GM12878 (cell line): ENCODE measurements around the gene HOXB13.

ENCODE experiments used
- CBFB ChIP-seq: IDR thresholded peaks from 2 replicates; pipeline ENCODE4 v1.6.1; 2016; ENCODE audit warnings: antibody characterized with exemption, low read depth
- GATAD2B ChIP-seq: fragments of 450-650 bp; conservative IDR thresholded peaks from 2 replicates; pipeline ENCODE4 v1.6.1; 2017; ENCODE audit warnings: low read depth, mild to moderate bottlenecking, moderate library complexity
- RCOR1 ChIP-seq: conservative IDR thresholded peaks from 2 replicates; pipeline ENCODE4 v1.6.1; 2012; ENCODE audit warnings: low read depth, low read length, improper control_type of control experiment
- STAT1 ChIP-seq: fragments of 450-650 bp; conservative IDR thresholded peaks from 2 replicates; pipeline ENCODE4 v1.6.1; 2014; ENCODE audit warnings: antibody characterized with exemption, mild to moderate bottlenecking
- SUZ12 ChIP-seq: fragments of 200-600 bp; sonication (generic); IDR thresholded peaks from one replicate; pipeline ENCODE4 v1.6.1; 2018; ENCODE audit warnings: antibody characterized with exemption, mild to moderate bottlenecking; ENCODE audit not compliant: unreplicated experiment
- TCF12 ChIP-seq: IDR thresholded peaks from 2 replicates; pipeline ENCODE4 v1.6.1; 2011; ENCODE audit warnings: low read depth, mild to moderate bottlenecking, low read length
- TCF3 ChIP-seq: IDR thresholded peaks from 2 replicates; pipeline ENCODE4 v1.6.1; 2012; ENCODE audit warnings: low read depth, mild to moderate bottlenecking, low read length, borderline replicate concordance; ENCODE audit not compliant: insufficient read depth
- TCF7 ChIP-seq: IDR thresholded peaks from 2 replicates; pipeline ENCODE4 v1.6.1; 2014; ENCODE audit warnings: antibody characterized with exemption, borderline replicate concordance
- TF ChIP-seq, protein P1 (sequence below), 3 experiments: IDR thresholded peaks in 2 of 3; conservative IDR thresholded peaks in 1 of 3; 2 replicates each; pipeline ENCODE4 v1.5.1; 2011; ENCODE audit warnings: low read depth in 3 of 3, low read length in 3 of 3, mild to moderate bottlenecking in 3 of 3, control low read depth in 2 of 3, moderate library complexity in 2 of 3, inconsistent platforms in 1 of 3, mixed read lengths in 1 of 3; ENCODE audit not compliant: control insufficient read depth in 2 of 3, insufficient read depth in 1 of 3; ENCODE audit errors: extremely low read depth in 1 of 3
- TF ChIP-seq, protein P2 (sequence below): IDR thresholded peaks from 2 replicates; pipeline ENCODE4 v1.6.1; 2011; ENCODE audit warnings: low read depth, low read length, improper control_type of control experiment, borderline replicate concordance
- TF ChIP-seq, protein P3 (sequence below): IDR thresholded peaks from 2 replicates; pipeline ENCODE4 v1.6.1; 2012; ENCODE audit warnings: low read depth, low read length, improper control_type of control experiment
- TF ChIP-seq, protein P4 (sequence below): IDR thresholded peaks from 2 replicates; pipeline ENCODE4 v1.6.1; 2012; ENCODE audit warnings: low read length, inconsistent platforms

DNA sequence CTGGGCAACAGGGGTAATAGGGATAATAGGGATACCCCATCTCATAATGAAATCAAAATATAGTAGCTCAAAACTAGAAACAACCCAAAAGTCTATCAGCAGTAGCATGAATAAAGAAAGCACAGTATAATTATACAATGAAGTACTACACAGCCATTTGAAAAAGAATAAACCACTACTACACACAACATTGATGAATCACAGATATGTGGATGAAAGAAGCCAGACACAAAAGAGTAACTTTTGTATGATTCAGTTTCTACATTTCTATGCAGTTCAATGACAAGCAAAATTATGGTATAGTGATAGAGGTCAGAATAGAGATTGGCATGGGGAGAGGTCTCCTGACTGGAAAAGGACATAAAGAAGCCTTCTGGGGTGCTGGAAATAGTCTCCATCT is 2.8 kb upstream of the HOXB13 start:
- TF ChIP-seq, protein P1, sequence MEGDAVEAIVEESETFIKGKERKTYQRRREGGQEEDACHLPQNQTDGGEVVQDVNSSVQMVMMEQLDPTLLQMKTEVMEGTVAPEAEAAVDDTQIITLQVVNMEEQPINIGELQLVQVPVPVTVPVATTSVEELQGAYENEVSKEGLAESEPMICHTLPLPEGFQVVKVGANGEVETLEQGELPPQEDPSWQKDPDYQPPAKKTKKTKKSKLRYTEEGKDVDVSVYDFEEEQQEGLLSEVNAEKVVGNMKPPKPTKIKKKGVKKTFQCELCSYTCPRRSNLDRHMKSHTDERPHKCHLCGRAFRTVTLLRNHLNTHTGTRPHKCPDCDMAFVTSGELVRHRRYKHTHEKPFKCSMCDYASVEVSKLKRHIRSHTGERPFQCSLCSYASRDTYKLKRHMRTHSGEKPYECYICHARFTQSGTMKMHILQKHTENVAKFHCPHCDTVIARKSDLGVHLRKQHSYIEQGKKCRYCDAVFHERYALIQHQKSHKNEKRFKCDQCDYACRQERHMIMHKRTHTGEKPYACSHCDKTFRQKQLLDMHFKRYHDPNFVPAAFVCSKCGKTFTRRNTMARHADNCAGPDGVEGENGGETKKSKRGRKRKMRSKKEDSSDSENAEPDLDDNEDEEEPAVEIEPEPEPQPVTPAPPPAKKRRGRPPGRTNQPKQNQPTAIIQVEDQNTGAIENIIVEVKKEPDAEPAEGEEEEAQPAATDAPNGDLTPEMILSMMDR (IDR thresholded peaks at IDR 0.05 in 2 of 3, conservative IDR thresholded peaks at IDR 0.05 in 1 of 3; ENCODE audit: control insufficient read depth in 2 of 3, extremely low read depth in 1 of 3, insufficient read depth in 1 of 3, low read depth in 3 of 3, low read length in 3 of 3), result no peak
- no peak for TF ChIP-seq TCF7
- no peak for TF ChIP-seq RCOR1
- no peak for TF ChIP-seq TCF3
- TF ChIP-seq GATAD2B, result no peak
- TF ChIP-seq TCF12, result no peak
- no peak for TF ChIP-seq CBFB
- TF ChIP-seq, protein P2, sequence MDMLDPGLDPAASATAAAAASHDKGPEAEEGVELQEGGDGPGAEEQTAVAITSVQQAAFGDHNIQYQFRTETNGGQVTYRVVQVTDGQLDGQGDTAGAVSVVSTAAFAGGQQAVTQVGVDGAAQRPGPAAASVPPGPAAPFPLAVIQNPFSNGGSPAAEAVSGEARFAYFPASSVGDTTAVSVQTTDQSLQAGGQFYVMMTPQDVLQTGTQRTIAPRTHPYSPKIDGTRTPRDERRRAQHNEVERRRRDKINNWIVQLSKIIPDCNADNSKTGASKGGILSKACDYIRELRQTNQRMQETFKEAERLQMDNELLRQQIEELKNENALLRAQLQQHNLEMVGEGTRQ, result no peak
- TF ChIP-seq STAT1, result no peak
- TF ChIP-seq, protein P3, sequence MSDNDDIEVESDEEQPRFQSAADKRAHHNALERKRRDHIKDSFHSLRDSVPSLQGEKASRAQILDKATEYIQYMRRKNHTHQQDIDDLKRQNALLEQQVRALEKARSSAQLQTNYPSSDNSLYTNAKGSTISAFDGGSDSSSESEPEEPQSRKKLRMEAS, result no peak
- TF ChIP-seq SUZ12, result no peak
- TF ChIP-seq, protein P4, sequence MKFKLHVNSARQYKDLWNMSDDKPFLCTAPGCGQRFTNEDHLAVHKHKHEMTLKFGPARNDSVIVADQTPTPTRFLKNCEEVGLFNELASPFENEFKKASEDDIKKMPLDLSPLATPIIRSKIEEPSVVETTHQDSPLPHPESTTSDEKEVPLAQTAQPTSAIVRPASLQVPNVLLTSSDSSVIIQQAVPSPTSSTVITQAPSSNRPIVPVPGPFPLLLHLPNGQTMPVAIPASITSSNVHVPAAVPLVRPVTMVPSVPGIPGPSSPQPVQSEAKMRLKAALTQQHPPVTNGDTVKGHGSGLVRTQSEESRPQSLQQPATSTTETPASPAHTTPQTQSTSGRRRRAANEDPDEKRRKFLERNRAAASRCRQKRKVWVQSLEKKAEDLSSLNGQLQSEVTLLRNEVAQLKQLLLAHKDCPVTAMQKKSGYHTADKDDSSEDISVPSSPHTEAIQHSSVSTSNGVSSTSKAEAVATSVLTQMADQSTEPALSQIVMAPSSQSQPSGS, result no peak
